C4-2B (cell line): ENCODE measurements around the gene TNFSF13B.

Experiments used
- H3K27ac ChIP-seq: fragments of 450-650 bp; 2 replicates; pipeline ENCODE4 v1.5.1; 2017
- ZFX ChIP-seq: fragments of 450-650 bp; IDR thresholded peaks from 2 replicates; pipeline ENCODE4 v1.6.1; 2017
- TF ChIP-seq, protein P1 (sequence below): fragments of 450-650 bp; conservative IDR thresholded peaks from 2 replicates; pipeline ENCODE4 v1.5.1; 2017; ENCODE audit warnings: mild to moderate bottlenecking

TNFSF13B gene

DNA sequence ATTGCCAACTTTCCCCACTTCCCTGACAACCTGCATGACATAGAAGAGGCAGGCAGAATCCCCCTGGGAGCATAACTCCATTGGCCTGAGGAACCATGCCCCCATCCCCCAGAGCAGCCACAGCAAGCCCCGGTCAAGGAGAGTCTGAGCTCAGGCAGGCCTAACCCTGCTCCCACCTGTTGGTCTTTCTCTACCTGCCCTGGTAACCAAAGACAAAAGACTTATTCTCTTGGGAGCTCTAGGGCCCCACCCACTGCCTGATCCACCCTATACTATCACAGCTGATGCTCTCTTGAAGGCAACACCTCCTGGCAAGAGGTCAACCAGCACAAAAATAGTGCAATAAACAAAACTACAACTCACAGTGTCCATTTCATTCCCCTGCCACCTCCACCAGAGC is 59.3 kb downstream of the TNFSF13B start:
- no peak for TF ChIP-seq ZFX
- TF ChIP-seq, protein P1, sequence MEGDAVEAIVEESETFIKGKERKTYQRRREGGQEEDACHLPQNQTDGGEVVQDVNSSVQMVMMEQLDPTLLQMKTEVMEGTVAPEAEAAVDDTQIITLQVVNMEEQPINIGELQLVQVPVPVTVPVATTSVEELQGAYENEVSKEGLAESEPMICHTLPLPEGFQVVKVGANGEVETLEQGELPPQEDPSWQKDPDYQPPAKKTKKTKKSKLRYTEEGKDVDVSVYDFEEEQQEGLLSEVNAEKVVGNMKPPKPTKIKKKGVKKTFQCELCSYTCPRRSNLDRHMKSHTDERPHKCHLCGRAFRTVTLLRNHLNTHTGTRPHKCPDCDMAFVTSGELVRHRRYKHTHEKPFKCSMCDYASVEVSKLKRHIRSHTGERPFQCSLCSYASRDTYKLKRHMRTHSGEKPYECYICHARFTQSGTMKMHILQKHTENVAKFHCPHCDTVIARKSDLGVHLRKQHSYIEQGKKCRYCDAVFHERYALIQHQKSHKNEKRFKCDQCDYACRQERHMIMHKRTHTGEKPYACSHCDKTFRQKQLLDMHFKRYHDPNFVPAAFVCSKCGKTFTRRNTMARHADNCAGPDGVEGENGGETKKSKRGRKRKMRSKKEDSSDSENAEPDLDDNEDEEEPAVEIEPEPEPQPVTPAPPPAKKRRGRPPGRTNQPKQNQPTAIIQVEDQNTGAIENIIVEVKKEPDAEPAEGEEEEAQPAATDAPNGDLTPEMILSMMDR, result no peak
- no peak overlapping the region for H3K27ac ChIP-seq

- H3K27ac ChIP-seq, result no peak overlapping the region
- no peak for TF ChIP-seq ZFX
- TF ChIP-seq, protein P1, result no peak
These were observed 63.3 kb downstream of the TNFSF13B start for GRCh38 chr13:108332791-108333190.

DNA sequence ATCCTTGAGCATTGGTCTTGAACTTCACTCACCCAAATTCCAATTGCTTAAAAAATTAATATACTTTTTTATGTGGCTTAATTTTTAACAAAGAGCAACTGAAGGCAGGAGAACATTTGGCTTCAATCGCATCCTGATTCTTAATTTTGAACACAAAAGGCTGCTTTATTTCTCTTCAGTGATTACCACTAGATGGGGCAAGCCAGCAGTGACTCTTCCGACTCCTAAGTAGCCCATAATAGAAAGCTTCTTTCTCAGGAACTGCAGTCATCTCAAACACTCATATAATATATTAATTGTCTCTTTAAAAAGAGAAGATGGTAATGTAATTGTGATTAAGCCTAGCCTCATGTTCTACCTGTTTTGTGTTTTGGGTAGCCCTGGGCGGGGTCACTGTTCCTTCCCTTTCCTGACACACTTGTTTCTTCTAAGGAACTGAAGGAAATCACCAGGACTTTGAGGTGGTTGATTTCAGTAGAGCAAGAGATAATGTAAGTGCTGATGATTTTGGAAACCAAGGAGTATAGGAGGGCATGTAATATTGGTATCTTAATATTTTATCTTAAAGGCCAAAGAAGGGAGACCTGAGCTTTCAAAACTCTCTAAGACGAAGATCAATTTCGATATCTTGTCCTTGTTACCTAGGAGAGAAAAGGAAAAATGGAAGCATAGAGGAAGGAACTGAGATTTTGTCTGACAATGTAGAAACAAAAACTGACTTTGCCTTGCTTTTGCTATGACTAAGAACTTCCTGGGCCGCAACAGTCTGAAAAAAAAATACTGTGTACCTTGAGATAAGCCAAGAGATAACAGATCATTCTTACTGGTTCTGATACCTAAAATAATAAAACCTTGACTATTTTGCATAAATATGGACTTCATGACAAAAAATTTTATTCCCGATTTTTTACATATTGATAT is 73.1 kb downstream of the TNFSF13B start:
- TF ChIP-seq, protein P1, result peak; percentile 76
- TF ChIP-seq ZFX, result no peak
- H3K27ac ChIP-seq, result no peak overlapping the region

DNA sequence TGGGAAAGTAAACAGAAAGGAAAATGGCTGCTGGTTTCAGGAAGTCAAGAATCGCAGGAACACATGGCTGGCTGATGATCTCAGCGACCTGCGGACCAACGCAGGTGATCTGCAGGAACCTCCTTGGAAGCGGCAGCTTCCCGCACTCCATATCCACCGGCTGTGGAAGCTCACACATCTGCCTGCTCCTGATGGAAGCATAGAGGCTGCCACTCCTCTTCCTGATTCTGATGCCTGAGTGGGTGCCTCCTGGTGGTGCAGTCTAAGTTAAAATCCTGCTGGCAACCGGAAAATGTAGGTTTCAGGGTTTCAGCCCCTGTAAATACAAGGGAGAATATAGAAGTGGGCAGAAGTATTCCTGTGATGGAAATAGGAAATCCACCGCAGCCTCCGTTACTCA is 75.5 kb downstream of the TNFSF13B start:
- TF ChIP-seq ZFX, result no peak
- TF ChIP-seq, protein P1, result no peak
- H3K27ac ChIP-seq, result no peak overlapping the region

DNA sequence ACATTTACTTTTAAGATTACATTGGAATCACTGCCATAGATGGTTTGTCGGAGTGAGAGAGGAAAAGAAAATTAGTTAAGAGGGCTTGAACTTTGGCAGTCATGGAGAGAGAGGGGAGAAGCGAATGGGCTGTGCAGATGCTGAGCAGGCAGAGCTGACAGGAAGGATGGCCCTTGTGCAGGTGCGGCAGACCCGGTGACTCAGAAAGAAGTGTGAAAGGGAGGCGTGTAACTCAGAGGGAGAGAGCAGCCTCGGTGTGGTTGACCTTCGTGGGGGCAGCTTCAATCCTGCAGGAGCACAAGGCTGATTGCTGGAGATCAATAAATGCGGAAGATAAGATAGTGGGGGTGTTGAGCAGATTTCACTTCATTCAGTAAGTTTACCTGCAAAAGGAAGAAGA is 76.9 kb downstream of the TNFSF13B start:
- no peak overlapping the region for H3K27ac ChIP-seq
- TF ChIP-seq, protein P1, result no peak
- TF ChIP-seq ZFX, result no peak

- no peak overlapping the region for H3K27ac ChIP-seq
- TF ChIP-seq ZFX, result no peak
- TF ChIP-seq, protein P1, result no peak
These were observed 79.8 kb downstream of the TNFSF13B start for GRCh38 chr13:108349269-108349668.

DNA sequence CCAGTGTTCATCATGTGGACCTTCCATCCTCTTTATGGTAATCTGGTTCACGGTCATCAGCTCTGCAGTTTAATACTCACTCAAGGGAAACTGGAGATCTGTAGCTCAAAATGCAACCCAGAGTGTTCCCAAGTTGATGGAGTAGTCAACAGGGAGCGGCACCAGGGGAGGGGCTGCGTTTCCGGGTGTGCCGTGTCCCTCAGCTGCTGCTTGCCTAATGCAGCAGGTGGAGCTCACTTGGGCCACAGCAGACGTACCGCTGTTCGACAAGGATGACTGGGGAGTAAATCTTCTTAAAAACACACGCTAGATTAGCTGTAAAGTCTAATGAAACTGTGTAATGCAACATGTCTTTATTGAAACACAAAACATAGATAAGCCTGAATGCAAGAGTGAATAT is 81.1 kb downstream of the TNFSF13B start:
- H3K27ac ChIP-seq, result no peak overlapping the region
- TF ChIP-seq, protein P1, result no peak
- no peak for TF ChIP-seq ZFX
